Testis (tissue), 3 donors: ENCODE measurements around the gene CTNNA2. TPM values are rescaled to one million over a fixed set of nuclear protein-coding genes. Genes with fewer than 3 reads are reported as not detected.

Experiments
- DNase-seq: peaks from one replicate; pipeline ENCODE4 v3.0.0-alpha.2; 2019
- H3K27ac ChIP-seq, 2 donors: fragments of 200-600 bp; sonication (generic); one replicate each; pipeline ENCODE4 v1.5.1; 2019
- H3K27me3 ChIP-seq: fragments of 200-600 bp; sonication (generic); one replicate; pipeline ENCODE4 v1.5.1; 2019
- H3K36me3 ChIP-seq: fragments of 200-600 bp; sonication (generic); one replicate; pipeline ENCODE4 v1.5.1; 2017; ENCODE audit warnings: low read depth; ENCODE audit errors: missing control alignments
- H3K4me1 ChIP-seq: fragments of 200-600 bp; sonication (generic); one replicate; pipeline ENCODE4 v1.5.1; 2019
- H3K4me3 ChIP-seq, 2 donors: fragments of 200-600 bp; sonication (generic); one replicate each; pipeline ENCODE4 v1.5.1; 2017 to 2019
- H3K9me3 ChIP-seq: fragments of 200-600 bp; sonication (generic); one replicate; pipeline ENCODE4 v1.5.1; 2017
- POLR2A ChIP-seq: fragments of 450-650 bp; IDR thresholded peaks from one replicate; pipeline ENCODE4 v1.6.1; 2017; ENCODE audit warnings: antibody characterized with exemption, mild to moderate bottlenecking, moderate library complexity
- WGBS, 2 donors: methylation state at CpG; one replicate each; pipeline ENCODE4 v1.1.5; 2018; 5-methylcytosine and 5-hydroxymethylcytosine counted together
- intact Hi-C: fragments of 100-400 bp; cut with DNase I; formaldehyde crosslinking; loops from one replicate; pipeline ENCODE4 v1.15.1; 2023; ENCODE audit warnings: low total_unique reads
- polyA plus RNA-seq: library from polyadenylated mRNA; stranded (reverse); fragments of 350-450 nt; fragmentation: Illumina TruSeq; extraction: RNeasy Lipid Tissue Mini Kit (QIAGEN cat#74804); gene quantifications from one replicate; pipeline ENCODE4 v1.2.3, GENCODE V29; 2014; ENCODE audit warnings: low read depth, low replicate concordance; ENCODE audit not compliant: insufficient read depth
- total RNA-seq, 2 donors: library from RNA; depleted of rRNA; stranded (reverse); fragments of >200 nt; gene quantifications; one replicate each; pipeline ENCODE4 v1.2.3, GENCODE V29; 2016
- TF ChIP-seq, protein P1 (sequence below), 3 experiments: fragments of 450-650 bp in 2 of 3; fragments of 200-600 bp in 1 of 3; sonication (generic) in 1 of 3; IDR thresholded peaks; one replicate each; pipeline ENCODE4 v1.5.1; 2016 to 2019; ENCODE audit warnings: antibody characterized with exemption in 3 of 3, mild to moderate bottlenecking in 2 of 3, moderate library complexity in 1 of 3

CTNNA2 gene
- total and polyA plus RNA-seq, 3 donors from 2014 or later: 36.8 to 44.5 (median 43.4) TPM

DNA sequence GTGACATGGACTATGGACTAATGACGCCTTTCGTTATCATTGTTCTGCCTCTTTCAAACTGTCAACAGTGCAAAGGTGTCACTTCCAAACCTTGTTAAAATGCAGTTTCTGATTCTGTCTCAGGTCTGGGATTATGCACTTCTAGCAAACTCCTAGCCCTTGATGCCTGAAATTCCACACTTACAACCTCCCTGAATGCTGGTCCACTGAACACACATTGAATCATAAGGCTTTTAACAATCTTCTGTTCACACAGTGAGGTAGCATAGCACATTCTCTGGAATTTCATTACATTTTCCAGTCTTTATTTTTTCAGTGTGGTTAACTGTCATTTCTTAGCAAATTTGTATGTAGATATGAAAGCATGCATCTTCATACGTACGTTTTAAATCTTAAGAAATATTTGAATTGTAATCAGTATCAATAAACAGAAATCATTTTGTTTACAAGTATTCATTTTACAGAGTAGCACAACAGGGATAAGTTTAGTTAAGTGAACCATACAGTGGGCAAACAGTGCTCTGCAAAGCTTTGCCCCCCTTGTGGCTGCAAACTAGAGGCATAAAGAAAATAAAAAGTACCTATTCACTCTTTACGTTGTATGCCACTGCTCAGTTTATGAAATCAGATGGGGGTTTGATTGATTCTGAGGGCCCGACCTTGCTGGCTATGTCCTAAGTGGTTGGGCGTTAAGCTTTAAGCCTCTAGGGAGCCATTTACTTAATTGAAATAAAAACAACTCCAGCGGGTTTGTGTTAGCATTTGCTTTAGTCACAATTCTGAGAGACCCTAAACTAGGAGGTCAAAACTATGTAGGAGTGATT is 540.9 kb downstream of the CTNNA2 start:
- Histone ChIP-seq H3K4me1 (no peaks in the 10 kb centered on the region), H3K27me3 (no peaks in the 10 kb centered on the region), H3K36me3 (no peaks in the 10 kb centered on the region), H3K27ac (no peak overlapping the region), H3K9me3 (no peaks in the 10 kb centered on the region), H3K4me3 (no peak overlapping the region)
- WGBS, 2 donors: 44 to 47% methylated on average over 8 of the region's 8 CpGs
- TF ChIP-seq POLR2A: no peak
- TF ChIP-seq, protein P1, sequence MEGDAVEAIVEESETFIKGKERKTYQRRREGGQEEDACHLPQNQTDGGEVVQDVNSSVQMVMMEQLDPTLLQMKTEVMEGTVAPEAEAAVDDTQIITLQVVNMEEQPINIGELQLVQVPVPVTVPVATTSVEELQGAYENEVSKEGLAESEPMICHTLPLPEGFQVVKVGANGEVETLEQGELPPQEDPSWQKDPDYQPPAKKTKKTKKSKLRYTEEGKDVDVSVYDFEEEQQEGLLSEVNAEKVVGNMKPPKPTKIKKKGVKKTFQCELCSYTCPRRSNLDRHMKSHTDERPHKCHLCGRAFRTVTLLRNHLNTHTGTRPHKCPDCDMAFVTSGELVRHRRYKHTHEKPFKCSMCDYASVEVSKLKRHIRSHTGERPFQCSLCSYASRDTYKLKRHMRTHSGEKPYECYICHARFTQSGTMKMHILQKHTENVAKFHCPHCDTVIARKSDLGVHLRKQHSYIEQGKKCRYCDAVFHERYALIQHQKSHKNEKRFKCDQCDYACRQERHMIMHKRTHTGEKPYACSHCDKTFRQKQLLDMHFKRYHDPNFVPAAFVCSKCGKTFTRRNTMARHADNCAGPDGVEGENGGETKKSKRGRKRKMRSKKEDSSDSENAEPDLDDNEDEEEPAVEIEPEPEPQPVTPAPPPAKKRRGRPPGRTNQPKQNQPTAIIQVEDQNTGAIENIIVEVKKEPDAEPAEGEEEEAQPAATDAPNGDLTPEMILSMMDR (IDR thresholded peaks at IDR 0.05): no peak
- intact Hi-C loops: no loop called here
- DNase-seq: no peak

DNA sequence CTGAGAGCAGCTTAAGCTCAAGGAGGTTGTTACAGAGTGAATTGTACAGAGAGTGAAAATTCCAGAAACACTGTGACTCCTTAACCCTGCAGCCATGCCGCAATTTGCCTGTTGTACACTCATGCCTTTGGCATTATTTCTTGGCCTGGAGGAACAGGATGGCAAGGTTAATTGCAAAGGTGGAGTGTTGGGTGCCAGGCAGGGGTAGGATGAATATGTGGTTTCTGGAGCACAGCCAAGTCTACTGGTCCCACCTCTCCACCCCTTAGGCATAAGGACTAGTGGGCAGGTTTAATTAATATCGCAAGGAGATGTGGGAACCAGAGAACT is 541.5 kb downstream of the CTNNA2 start:
- Histone ChIP-seq H3K4me3 (no peak overlapping the region), H3K36me3 (no peaks in the 10 kb centered on the region), H3K9me3 (no peaks in the 10 kb centered on the region), H3K27ac (no peak overlapping the region), H3K4me1 (no peaks in the 10 kb centered on the region), H3K27me3 (no peaks in the 10 kb centered on the region)
- no peak for DNase-seq
- TF ChIP-seq POLR2A: no peak
- TF ChIP-seq, protein P1 (IDR thresholded peaks at IDR 0.05): no peak
- WGBS, 2 donors: 47 to 83% methylated on average over 2 of the region's 2 CpGs
- intact Hi-C loops: no loop called here

DNA sequence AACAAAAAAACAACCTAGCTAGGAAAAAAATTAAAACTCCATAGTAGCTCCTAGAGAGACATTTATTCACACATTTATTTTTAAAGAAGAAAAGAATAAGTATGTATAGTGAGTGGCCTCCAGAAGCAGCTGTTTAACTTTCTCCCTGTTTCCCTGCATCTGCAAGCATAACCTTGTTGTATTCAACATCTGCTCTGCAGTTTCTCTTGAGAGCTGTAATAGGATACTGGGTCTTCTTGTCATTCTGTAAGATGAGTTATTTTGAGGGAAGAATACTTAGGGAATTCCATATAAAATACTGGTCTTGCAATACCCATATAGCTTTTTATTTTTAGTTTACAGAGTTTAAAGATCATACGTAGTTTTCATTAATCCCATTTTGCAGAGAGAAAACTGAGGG is 545.1 kb downstream of the CTNNA2 start:
- TF ChIP-seq, protein P1 (IDR thresholded peaks at IDR 0.05): no peak
- no peak for TF ChIP-seq POLR2A
- Histone ChIP-seq H3K36me3 (no peaks in the 10 kb centered on the region), H3K27me3 (no peaks in the 10 kb centered on the region), H3K27ac (no peak overlapping the region), H3K9me3 (no peaks in the 10 kb centered on the region), H3K4me1 (no peaks in the 10 kb centered on the region), H3K4me3 (no peak overlapping the region)
- intact Hi-C loops: no loop called here
- DNase-seq: no peak
- WGBS, 2 donors: 85 to 97% methylated on average over 1 of the region's 1 CpG

DNA sequence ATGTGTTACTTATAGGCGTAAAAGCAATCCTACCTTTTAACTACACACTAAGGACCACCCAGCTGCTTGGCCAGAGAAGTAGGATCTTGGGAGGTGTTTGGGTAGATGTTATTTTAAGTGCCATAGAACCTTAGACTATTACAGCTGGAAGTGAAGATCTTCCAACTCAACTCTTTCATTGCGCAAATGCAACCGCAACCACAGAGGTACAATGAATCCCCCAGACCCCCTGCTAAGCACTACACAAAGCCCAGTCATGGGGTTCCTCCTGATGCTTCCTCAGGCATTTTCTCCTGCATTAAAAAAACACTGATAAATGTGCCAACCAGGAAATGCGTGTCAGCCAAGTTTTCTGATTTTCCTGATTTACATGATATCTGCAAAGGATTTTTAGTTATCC is 545.7 kb downstream of the CTNNA2 start:
- H3K27me3 ChIP-seq: no peaks in the 10 kb centered on the region
- whole genome bisulfite sequencing, 2 donors: 84 to 94% methylated on average over 4 of the region's 4 CpGs
- intact Hi-C loops: no loop called here
- no peaks in the 10 kb centered on the region for H3K4me1 ChIP-seq
- no peaks in the 10 kb centered on the region for H3K9me3 ChIP-seq
- no peak overlapping the region for H3K27ac ChIP-seq
- TF ChIP-seq, protein P1 (IDR thresholded peaks at IDR 0.05): no peak
- no peak for TF ChIP-seq POLR2A
- no peak overlapping the region for H3K4me3 ChIP-seq
- DNase-seq: no peak
- no peaks in the 10 kb centered on the region for H3K36me3 ChIP-seq

DNA sequence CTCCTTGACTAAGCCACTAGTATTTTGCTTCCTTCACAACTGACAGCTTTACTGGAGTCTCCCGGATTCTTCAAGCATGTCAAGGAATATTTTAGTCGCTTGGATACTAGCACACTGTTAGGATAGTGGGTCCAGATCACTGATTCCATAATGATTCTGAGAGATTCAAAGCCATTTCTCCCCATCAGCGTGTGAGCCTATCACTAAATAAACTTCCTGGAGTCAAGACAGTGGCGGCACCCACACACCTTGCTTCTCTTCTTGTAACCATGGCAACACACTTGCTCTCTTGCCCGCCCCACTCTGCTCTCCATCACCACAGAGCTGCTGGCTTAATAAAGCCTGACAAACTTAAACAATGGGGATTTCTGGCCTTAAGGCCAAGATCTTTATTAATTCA is 546.6 kb downstream of the CTNNA2 start:
- Histone ChIP-seq H3K4me3 (no peak overlapping the region), H3K36me3 (no peaks in the 10 kb centered on the region), H3K9me3 (no peaks in the 10 kb centered on the region), H3K27me3 (no peaks in the 10 kb centered on the region), H3K4me1 (no peaks in the 10 kb centered on the region), H3K27ac (no peak overlapping the region)
- TF ChIP-seq POLR2A: no peak
- TF ChIP-seq, protein P1 (IDR thresholded peaks at IDR 0.05): no peak
- intact Hi-C loops: no loop called here
- no peak for DNase-seq
- 81 to 86% methylated on average over 5 of the region's 5 CpGs for WGBS, 2 donors
